GM12801 (cell line): ENCODE results near the gene CXCL16.

Source experiments
- CTCF ChIP-seq: IDR thresholded peaks from one replicate; pipeline ENCODE4 v1.5.1; 2011; ENCODE audit warnings: control low read depth; ENCODE audit not compliant: insufficient read length; ENCODE audit errors: extremely low read depth

CXCL16 gene

GRCh38 chr17:4766723-4767122, 27.0 kb upstream of the CXCL16 start:
- no peak for TF ChIP-seq CTCF

- TF ChIP-seq CTCF = no peak
These were observed 26.5 kb upstream of the CXCL16 start for GRCh38 chr17:4766201-4766600.

- no peak for TF ChIP-seq CTCF
These were observed 24.9 kb upstream of the CXCL16 start for GRCh38 chr17:4764595-4764994.

- no peak for TF ChIP-seq CTCF
These were observed 20.1 kb upstream of the CXCL16 start for GRCh38 chr17:4759776-4760236.

GRCh38 chr17:4753392-4753791, 13.7 kb upstream of the CXCL16 start:
- no peak for TF ChIP-seq CTCF

- no peak for TF ChIP-seq CTCF
These were observed 12.2 kb upstream of the CXCL16 start for GRCh38 chr17:4751932-4752331.

GRCh38 chr17:4750606-4751005, 10.9 kb upstream of the CXCL16 start:
- no peak for TF ChIP-seq CTCF

GRCh38 chr17:4748686-4749085, 9.0 kb upstream of the CXCL16 start:
- TF ChIP-seq CTCF = no peak
